WTC11 (cell line): ENCODE results near the gene KCNK18. TPM values are rescaled to one million over a fixed set of nuclear protein-coding genes. Genes with fewer than 3 reads are reported as not detected.

ENCODE experiments used
- ATAC-seq: fragments of 200-7000 bp; cut with Tn5 transposase; 2 replicates; pipeline ENCODE4 v1.10.0; 2021; ENCODE audit warnings: mild to moderate bottlenecking, moderate library complexity
- CTCF ChIA-PET: fragments of 300-600 bp; sonication (Branson Sonifier 250); formaldehyde crosslinking; loops from one replicate; lab custom pipeline; 2021; ENCODE audit warnings: antibody characterized with exemption; lab: Charles Lee
- POLR2A ChIA-PET: fragments of 350-600 bp; sonication (Branson Sonifier 250); formaldehyde crosslinking; loops from one replicate; lab custom pipeline; 2021; ENCODE audit warnings: antibody characterized with exemption; lab: Charles Lee
- DNase-seq: peaks from one replicate; pipeline ENCODE4 v3.0.0; 2021; ENCODE audit warnings: low spot score
- H3K27ac Mint-ChIP-seq: 2 replicates; pipeline ENCODE4 v1.8.0; 2021; ENCODE audit warnings: mixed read lengths
- H3K27me3 Mint-ChIP-seq: 2 replicates; pipeline ENCODE4 v1.8.0; 2021; ENCODE audit warnings: low read depth, mild to moderate bottlenecking, moderate library complexity, mixed read lengths
- H3K36me3 Mint-ChIP-seq: 2 replicates; pipeline ENCODE4 v1.8.0; 2021; ENCODE audit warnings: mixed read lengths
- H3K4me1 Mint-ChIP-seq: 2 replicates; pipeline ENCODE4 v1.8.0; 2022; ENCODE audit warnings: mixed read lengths
- H3K4me3 Mint-ChIP-seq: 2 replicates; pipeline ENCODE4 v1.8.0; 2021; ENCODE audit warnings: mild to moderate bottlenecking, moderate library complexity, mixed read lengths
- H3K9me3 Mint-ChIP-seq: 2 replicates; pipeline ENCODE4 v1.8.0; 2021; ENCODE audit warnings: mixed read lengths
- AFF4 ChIP-seq: sonication (generic); formaldehyde crosslinking; IDR thresholded peaks from 2 replicates; pipeline ENCODE4 v1.8.1; 2023; ENCODE audit warnings: mild to moderate bottlenecking, missing genetic modification reagents, borderline replicate concordance
- ATF3 ChIP-seq: sonication (generic); formaldehyde crosslinking; conservative IDR thresholded peaks from 2 replicates; pipeline ENCODE4 v1.8.1; 2022; ENCODE audit warnings: mild to moderate bottlenecking, missing genetic modification reagents
- ATF6 ChIP-seq: sonication (generic); formaldehyde crosslinking; IDR thresholded peaks from 2 replicates; pipeline ENCODE4 v1.8.1; 2023; ENCODE audit warnings: mild to moderate bottlenecking, missing genetic modification reagents
- CDX4 ChIP-seq: fragments of 250-450 bp; sonication (Bioruptor Pico); IDR thresholded peaks from 2 replicates; pipeline ENCODE4 v1.9.0; 2021; ENCODE audit warnings: moderate library complexity, mild to moderate bottlenecking, inconsistent platforms, borderline replicate concordance
- HMGA2 ChIP-seq: fragments of 250-450 bp; sonication (Bioruptor Pico); IDR thresholded peaks from 2 replicates; pipeline ENCODE4 v1.4.0; 2021; ENCODE audit warnings: mild to moderate bottlenecking, moderate library complexity
- IRF2 ChIP-seq: sonication (generic); formaldehyde crosslinking; IDR thresholded peaks from 2 replicates; pipeline ENCODE4 v1.8.0; 2022; ENCODE audit warnings: low read depth, missing genetic modification reagents, borderline replicate concordance
- MAX ChIP-seq: sonication (generic); formaldehyde crosslinking; IDR thresholded peaks from 2 replicates; pipeline ENCODE4 v1.8.0; 2022; ENCODE audit warnings: mild to moderate bottlenecking, missing genetic modification reagents
- NR1H2 ChIP-seq: sonication (generic); formaldehyde crosslinking; IDR thresholded peaks from 2 replicates; pipeline ENCODE4 v1.9.0; 2021; ENCODE audit warnings: mild to moderate bottlenecking, moderate library complexity, missing genetic modification reagents
- PRRX2 ChIP-seq: fragments of 250-450 bp; sonication (Bioruptor Pico); IDR thresholded peaks from 2 replicates; pipeline ENCODE4 v1.8.0; 2021; ENCODE audit warnings: mild to moderate bottlenecking
- RORB ChIP-seq: fragments of 250-450 bp; sonication (Bioruptor Pico); IDR thresholded peaks from 2 replicates; pipeline ENCODE4 v1.9.0; 2021; ENCODE audit warnings: mild to moderate bottlenecking
- SOX15 ChIP-seq: fragments of 250-450 bp; sonication (Bioruptor Pico); IDR thresholded peaks from 2 replicates; pipeline ENCODE4 v1.9.0; 2021; ENCODE audit warnings: mild to moderate bottlenecking
- TCF7 ChIP-seq: sonication (generic); formaldehyde crosslinking; IDR thresholded peaks from 2 replicates; pipeline ENCODE4 v1.8.0; 2022; ENCODE audit warnings: mild to moderate bottlenecking, low read depth, missing genetic modification reagents, moderate library complexity
- TEAD4 ChIP-seq: sonication (generic); formaldehyde crosslinking; IDR thresholded peaks from 2 replicates; pipeline ENCODE4 v1.8.0; 2022; ENCODE audit warnings: mild to moderate bottlenecking, missing genetic modification reagents
- USF1 ChIP-seq: sonication (generic); formaldehyde crosslinking; IDR thresholded peaks from 2 replicates; pipeline ENCODE4 v1.8.0; 2022; ENCODE audit warnings: mild to moderate bottlenecking, missing genetic modification reagents
- ZNF416 ChIP-seq: fragments of 250-450 bp; sonication (Bioruptor Pico); IDR thresholded peaks from 2 replicates; pipeline ENCODE4 v1.9.0; 2021; ENCODE audit warnings: mild to moderate bottlenecking, inconsistent platforms
- ZNF425 ChIP-seq: fragments of 250-450 bp; sonication (Bioruptor Pico); conservative IDR thresholded peaks from 2 replicates; pipeline ENCODE4 v1.9.0; 2021; ENCODE audit warnings: mild to moderate bottlenecking
- ZNF532 ChIP-seq: fragments of 250-450 bp; sonication (Bioruptor Pico); IDR thresholded peaks from 2 replicates; pipeline ENCODE4 v1.9.0; 2021; ENCODE audit warnings: mild to moderate bottlenecking, borderline replicate concordance
- ZNF671 ChIP-seq: fragments of 250-450 bp; sonication (Bioruptor Pico); IDR thresholded peaks from 2 replicates; pipeline ENCODE4 v1.8.0; 2021; ENCODE audit warnings: mild to moderate bottlenecking
- ZSCAN18 ChIP-seq: fragments of 250-450 bp; sonication (Bioruptor Pico); IDR thresholded peaks from 2 replicates; pipeline ENCODE4 v2.1.2; 2022; ENCODE audit warnings: mild to moderate bottlenecking, moderate library complexity
- total RNA-seq: library from RNA; stranded (reverse); gene quantifications from 3 replicates; pipeline ENCODE4 v1.2.3, GENCODE V29; 2021

Gene KCNK18
- total RNA-seq, 1 experiment from 2014 or later: not detected

- TF ChIP-seq AFF4 (CRISPR knock-in tag) (no peak), ZNF671 (no peak), ATF6 (no peak), TEAD4 (CRISPR knock-in tag) (no peak), CDX4 (no peak), IRF2 (CRISPR knock-in tag) (no peak), TCF7 (CRISPR knock-in tag) (no peak), HMGA2 (CRISPR knock-in tag) (no peak), ZNF425 (no peak)
These were observed 8.9 kb upstream of the KCNK18 start (continued) for GRCh38 chr10:117188371-117188770.

- DNase-seq: no peak
- Mint-ChIP-seq H3K4me3 (no peak overlapping the region), H3K27me3 (peaks cover 9% of the 10 kb centered on the region), H3K9me3 (peaks cover 25% of the 10 kb centered on the region), H3K27ac (no peak overlapping the region), H3K4me1 (peaks cover 5% of the 10 kb centered on the region), H3K36me3 (peaks cover 8% of the 10 kb centered on the region)
- ChIA-PET POLR2A (no interaction called here), CTCF (no interaction called here)
- TF ChIP-seq ZSCAN18 (CRISPR knock-in tag) (no peak), ZNF416 (CRISPR knock-in tag) (no peak), RORB (CRISPR knock-in tag) (no peak), ATF3 (CRISPR knock-in tag) (no peak), MAX (CRISPR knock-in tag) (no peak), ZNF532 (no peak), NR1H2 (CRISPR knock-in tag) (no peak), PRRX2 (CRISPR knock-in tag) (no peak), SOX15 (CRISPR knock-in tag) (no peak), USF1 (CRISPR knock-in tag) (no peak)
- ATAC-seq: no peak
These were observed 7.7 kb upstream of the KCNK18 start for GRCh38 chr10:117189557-117189956.
